Kidney (tissue), 14 donors: ENCODE measurements around the gene IFIT2. TPM values are rescaled to one million over a fixed set of nuclear protein-coding genes. Genes with fewer than 3 reads are reported as not detected.
A peak's percentile ranks its signal among the peaks of the same experiment; 100 is the strongest.
"Not testable (repeated sequence)": the region's sequence is repeated elsewhere in the genome, so short reads cannot be mapped to it uniquely, and the experiment has no call there.

ENCODE experiments used
- DNase-seq, 5 donors: peaks; one replicate each; pipeline ENCODE4 v3.0.0-alpha.2; 2013 to 2020
- FAIRE-seq: peaks from 2 replicates; lab custom pipeline; 2012; peaks lifted over from hg19 to GRCh38; lab: Jason Lieb, UNC
- H3K27ac ChIP-seq, 2 donors: one replicate each; pipeline ENCODE4 v1.7.0; 2013; ENCODE audit warnings: low read depth in 2 of 2, low read length in 2 of 2, inconsistent platforms in 1 of 2
- H3K27me3 ChIP-seq: one replicate; pipeline ENCODE4 v1.7.1; 2013; ENCODE audit warnings: low read length, inconsistent platforms; ENCODE audit not compliant: control insufficient read depth, insufficient read depth
- H3K36me3 ChIP-seq, 3 donors: one replicate each; pipeline versions ENCODE4 v1.7.0 to v1.7.1; 2013; ENCODE audit warnings: low read length in 3 of 3, control low read depth in 1 of 3, inconsistent platforms in 1 of 3; ENCODE audit not compliant: insufficient read depth in 3 of 3, control insufficient read depth in 2 of 3
- H3K4me1 ChIP-seq, 3 donors: one replicate each; pipeline versions ENCODE4 v1.7.0 to v1.7.1; 2013; ENCODE audit warnings: low read length in 3 of 3, inconsistent platforms in 1 of 3, low read depth in 1 of 3; ENCODE audit not compliant: control insufficient read depth in 2 of 3, insufficient read depth in 2 of 3
- H3K4me3 ChIP-seq, 3 donors: one replicate each; pipeline versions ENCODE4 v1.7.0 to v1.8.1; 2013; ENCODE audit warnings: low read length in 3 of 3, control low read depth in 1 of 3, inconsistent platforms in 1 of 3
- H3K9ac ChIP-seq, 3 donors: one replicate each; pipeline versions ENCODE4 v1.7.0 to v1.7.1; 2013; ENCODE audit warnings: low read length in 3 of 3, control low read depth in 1 of 3, inconsistent platforms in 1 of 3
- H3K9me3 ChIP-seq, 3 donors: one replicate each; pipeline versions ENCODE4 v1.7.0 to v1.7.1; 2013; ENCODE audit warnings: low read length in 3 of 3, control low read depth in 1 of 3, inconsistent platforms in 1 of 3; ENCODE audit not compliant: control insufficient read depth in 2 of 3, insufficient read depth in 1 of 3
- intact Hi-C: fragments of 100-400 bp; cut with DNase I; formaldehyde crosslinking; loops from one replicate; pipeline ENCODE4 v1.11.1; 2022
- polyA plus RNA-seq: library from polyadenylated mRNA; stranded (reverse); fragments of 350-450 nt; fragmentation: Illumina TruSeq; extraction: RNeasy Lipid Tissue Mini Kit (QIAGEN cat#74804); gene quantifications from one replicate; pipeline ENCODE4 v1.2.3, GENCODE V29; 2014; ENCODE audit warnings: low read depth, low replicate concordance; ENCODE audit not compliant: insufficient read depth
- total RNA-seq: library from RNA; stranded (reverse); fragmentation: NEBNext Ultra II Directional; extraction: Animal tissue kit (Norgen Biotek cat#: 25700); gene quantifications from one replicate; pipeline ENCODE4 v1.2.1, GENCODE V29; 2021
- TF ChIP-seq, protein P1 (sequence below): IDR thresholded peaks from 3 replicates; pipeline ENCODE4 v1.5.1; 2012; ENCODE audit warnings: mild to moderate bottlenecking, moderate library complexity, borderline replicate concordance; ENCODE audit not compliant: insufficient read depth; ENCODE audit errors: extremely low read depth
- donor health status: control.
- donor health status: control.
- donor health status: control.
- donor health status: control.
- donor health status: control.
- donor health status: DM: yes; HTN: yes; CAD: no.
- donor health status: Normal renal cell carcinoma (clear cell type).

The IFIT2 gene
- total and polyA plus RNA-seq, 2 donors from 2014 or later: 6.9 to 12.2 TPM

- no peaks in the 10 kb centered on the region for H3K9me3 ChIP-seq
- peak overlapping the region; percentile 54 to 95 for H3K27ac ChIP-seq
- H3K4me3 ChIP-seq: peak overlapping the region in 2 of 3 donors; percentile 65 to 89
- DNase-seq (no peak), FAIRE-seq (no peak)
- intact Hi-C loops: no loop called here
- H3K36me3 ChIP-seq: no peaks in the 10 kb centered on the region
- no peaks in the 10 kb centered on the region for H3K27me3 ChIP-seq
- H3K9ac ChIP-seq: peak overlapping the region in 1 of 3 donors; percentile 79
- peaks cover 14 to 45% (median 40%) of the 10 kb centered on the region in 3 donors for H3K4me1 ChIP-seq
- TF ChIP-seq, protein P1, sequence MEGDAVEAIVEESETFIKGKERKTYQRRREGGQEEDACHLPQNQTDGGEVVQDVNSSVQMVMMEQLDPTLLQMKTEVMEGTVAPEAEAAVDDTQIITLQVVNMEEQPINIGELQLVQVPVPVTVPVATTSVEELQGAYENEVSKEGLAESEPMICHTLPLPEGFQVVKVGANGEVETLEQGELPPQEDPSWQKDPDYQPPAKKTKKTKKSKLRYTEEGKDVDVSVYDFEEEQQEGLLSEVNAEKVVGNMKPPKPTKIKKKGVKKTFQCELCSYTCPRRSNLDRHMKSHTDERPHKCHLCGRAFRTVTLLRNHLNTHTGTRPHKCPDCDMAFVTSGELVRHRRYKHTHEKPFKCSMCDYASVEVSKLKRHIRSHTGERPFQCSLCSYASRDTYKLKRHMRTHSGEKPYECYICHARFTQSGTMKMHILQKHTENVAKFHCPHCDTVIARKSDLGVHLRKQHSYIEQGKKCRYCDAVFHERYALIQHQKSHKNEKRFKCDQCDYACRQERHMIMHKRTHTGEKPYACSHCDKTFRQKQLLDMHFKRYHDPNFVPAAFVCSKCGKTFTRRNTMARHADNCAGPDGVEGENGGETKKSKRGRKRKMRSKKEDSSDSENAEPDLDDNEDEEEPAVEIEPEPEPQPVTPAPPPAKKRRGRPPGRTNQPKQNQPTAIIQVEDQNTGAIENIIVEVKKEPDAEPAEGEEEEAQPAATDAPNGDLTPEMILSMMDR: no peak
Observed at GRCh38 chr10:89329151-89329550, 27.3 kb downstream of the IFIT2 start.

DNA sequence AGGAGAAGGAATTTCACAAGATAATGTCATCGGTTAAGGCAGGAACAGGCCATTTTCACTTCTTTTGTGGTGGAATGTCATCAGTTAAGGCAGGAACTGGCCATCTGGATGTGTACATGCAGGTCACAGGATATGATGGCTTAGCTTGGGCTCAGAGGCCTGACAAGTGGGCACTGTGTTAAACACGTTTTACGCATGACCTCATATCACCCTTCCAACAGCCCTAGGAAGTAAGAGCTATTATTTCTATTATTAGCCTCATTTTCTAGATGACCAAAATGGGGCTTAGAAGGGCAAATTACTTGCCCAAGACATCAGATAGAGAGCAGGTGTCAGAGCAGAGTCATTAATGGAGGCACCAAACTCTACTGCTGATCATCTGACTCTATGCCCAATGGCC lies 28.2 kb downstream of the IFIT2 start:
- H3K4me3 ChIP-seq: peak overlapping the region in 2 of 3 donors; percentile 12 to 16
- FAIRE-seq: not testable (repeated sequence)

GRCh38 chr10:89330537-89331212 lies 28.8 kb downstream of the IFIT2 start:
- H3K9me3 ChIP-seq: no peaks in the 10 kb centered on the region
- H3K9ac ChIP-seq: peak overlapping the region in 1 of 3 donors; percentile 8
- no peak for FAIRE-seq
- no peaks in the 10 kb centered on the region for H3K27me3 ChIP-seq
- TF ChIP-seq, protein P1: no peak
- DNase-seq: no peak
- intact Hi-C loops: no loop called here
- H3K4me1 ChIP-seq: peaks cover 14 to 51% (median 46%) of the 10 kb centered on the region in 3 donors
- peak overlapping the region; percentile 40 to 79 for H3K27ac ChIP-seq
- H3K36me3 ChIP-seq: no peaks in the 10 kb centered on the region
- peak overlapping the region in 1 of 3 donors; percentile 16 for H3K4me3 ChIP-seq

More for the DNA sequence above, 28.2 kb downstream of the IFIT2 start:
- H3K9me3 ChIP-seq, H3K27me3 ChIP-seq, H3K36me3 ChIP-seq, intact Hi-C loops, DNase-seq: not testable (repeated sequence)
- peaks cover 14 to 46% (median 43%) of the 10 kb centered on the region in 3 donors for H3K4me1 ChIP-seq
- H3K27ac ChIP-seq: peak overlapping the region; percentile 12 to 79
- peak overlapping the region in 1 of 3 donors; percentile 8 for H3K9ac ChIP-seq

- peak overlapping the region in 2 of 3 donors; percentile 50 to 74 for H3K9ac ChIP-seq
- peak overlapping the region in 2 of 3 donors; percentile 62 to 65 for H3K4me3 ChIP-seq
- H3K36me3 ChIP-seq, H3K27me3 ChIP-seq, DNase-seq, FAIRE-seq, intact Hi-C loops, H3K9me3 ChIP-seq: not testable (repeated sequence)
- peaks cover 14 to 52% (median 48%) of the 10 kb centered on the region in 3 donors for H3K4me1 ChIP-seq
- H3K27ac ChIP-seq: peak overlapping the region; percentile 87 to 95
Observed at GRCh38 chr10:89331487-89332122, 29.8 kb downstream of the IFIT2 start.
